Sciatic nerve (tissue), 2 donors: ENCODE measurements around the gene RPS6KC1. TPM values are rescaled to one million over a fixed set of nuclear protein-coding genes. Genes with fewer than 3 reads are reported as not detected.
"Not testable (repeated sequence)": the region's sequence is repeated elsewhere in the genome, so short reads cannot be mapped to it uniquely, and the experiment has no call there.

ENCODE experiments used
- ATAC-seq: fragments of 200-7000 bp; cut with Tn5 transposase; one replicate; pipeline ENCODE4 v1.9.1; 2020; ENCODE audit warnings: mild to moderate bottlenecking, moderate library complexity
- DNase-seq: peaks from one replicate; pipeline ENCODE4 v3.0.0-alpha.2; 2020; ENCODE audit warnings: low spot score
- intact Hi-C: fragments of 100-400 bp; cut with DNase I; formaldehyde crosslinking; loops from one replicate; pipeline ENCODE4 v1.14.2; 2022
- total RNA-seq: library from RNA; stranded (reverse); fragmentation: NEBNext Ultra II Directional; extraction: Animal tissue kit (Norgen Biotek cat#: 25700); gene quantifications from one replicate; pipeline ENCODE4 v1.2.1, GENCODE V29; 2021
- donor health status: DM: no; HTN: no; CAD: no.
- donor health status: DM: no; HTN: no; CAD: no.

Gene RPS6KC1
- total RNA-seq, 1 donor from 2014 or later = 27.4 TPM

- no peak for DNase-seq
- intact Hi-C loops = no loop called here
- ATAC-seq = no peak
Measured at GRCh38 chr1:213194383-213194782, 143.3 kb downstream of the RPS6KC1 start.

- intact Hi-C loops = no loop called here
- DNase-seq (no peak), ATAC-seq (no peak)
Measured at GRCh38 chr1:213194855-213195254, 143.8 kb downstream of the RPS6KC1 start.

DNA sequence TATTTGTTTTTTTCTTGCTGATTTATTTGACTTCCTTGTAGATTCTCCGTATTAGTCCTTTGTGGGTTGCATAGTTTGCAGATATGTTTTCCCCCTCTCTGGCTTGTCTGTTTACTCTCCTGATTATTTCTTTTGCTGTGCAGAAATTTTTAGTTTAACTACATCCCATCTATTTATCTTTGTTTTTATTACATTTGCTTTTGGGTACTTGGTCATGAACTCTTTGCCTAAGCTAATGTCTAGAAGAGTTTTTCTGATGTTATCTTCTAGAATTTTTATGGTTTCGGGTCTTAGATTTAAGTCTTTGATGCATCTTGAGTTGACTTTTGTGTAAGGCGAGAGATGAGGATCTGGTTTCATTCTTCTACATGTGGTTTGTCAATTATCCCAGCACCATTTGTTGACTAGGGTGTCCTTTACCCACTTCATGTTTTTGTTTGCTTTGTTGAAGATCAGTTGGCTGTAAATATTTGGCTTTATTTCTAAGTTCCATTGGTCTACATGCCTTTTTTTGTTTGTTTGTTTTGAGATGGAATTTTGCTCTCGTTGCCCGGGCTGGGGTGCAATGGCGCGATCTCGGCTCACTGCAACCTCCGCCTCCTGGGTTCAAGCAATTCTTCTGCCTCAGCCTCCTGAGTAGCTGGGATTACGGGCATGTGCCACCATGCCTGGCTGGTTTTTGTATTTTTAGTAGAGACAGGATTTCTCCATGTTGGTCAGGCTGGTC, 145.4 kb downstream of the RPS6KC1 start:
- ATAC-seq, DNase-seq, intact Hi-C loops: not testable (repeated sequence)

DNA sequence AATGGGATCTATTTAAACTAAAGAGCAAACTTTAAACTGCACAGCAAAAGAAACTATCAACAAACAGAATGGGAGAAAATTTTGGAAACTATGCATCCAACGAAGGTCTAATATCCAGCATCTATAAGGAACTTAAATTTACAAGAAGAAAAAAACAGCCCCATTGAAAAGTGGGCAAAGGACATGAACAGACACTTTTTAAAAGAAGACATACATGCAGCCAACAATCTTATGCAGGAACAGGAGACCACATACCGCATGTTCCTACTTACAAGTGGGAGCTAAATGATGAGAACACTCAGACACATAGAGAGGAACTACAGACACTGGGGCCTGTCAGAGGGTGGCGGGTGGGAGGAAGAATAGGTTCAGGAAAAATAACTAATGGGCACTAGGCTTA, 149.6 kb downstream of the RPS6KC1 start:
- ATAC-seq (no peak), DNase-seq (no peak)
- intact Hi-C loops = no loop called here

DNA sequence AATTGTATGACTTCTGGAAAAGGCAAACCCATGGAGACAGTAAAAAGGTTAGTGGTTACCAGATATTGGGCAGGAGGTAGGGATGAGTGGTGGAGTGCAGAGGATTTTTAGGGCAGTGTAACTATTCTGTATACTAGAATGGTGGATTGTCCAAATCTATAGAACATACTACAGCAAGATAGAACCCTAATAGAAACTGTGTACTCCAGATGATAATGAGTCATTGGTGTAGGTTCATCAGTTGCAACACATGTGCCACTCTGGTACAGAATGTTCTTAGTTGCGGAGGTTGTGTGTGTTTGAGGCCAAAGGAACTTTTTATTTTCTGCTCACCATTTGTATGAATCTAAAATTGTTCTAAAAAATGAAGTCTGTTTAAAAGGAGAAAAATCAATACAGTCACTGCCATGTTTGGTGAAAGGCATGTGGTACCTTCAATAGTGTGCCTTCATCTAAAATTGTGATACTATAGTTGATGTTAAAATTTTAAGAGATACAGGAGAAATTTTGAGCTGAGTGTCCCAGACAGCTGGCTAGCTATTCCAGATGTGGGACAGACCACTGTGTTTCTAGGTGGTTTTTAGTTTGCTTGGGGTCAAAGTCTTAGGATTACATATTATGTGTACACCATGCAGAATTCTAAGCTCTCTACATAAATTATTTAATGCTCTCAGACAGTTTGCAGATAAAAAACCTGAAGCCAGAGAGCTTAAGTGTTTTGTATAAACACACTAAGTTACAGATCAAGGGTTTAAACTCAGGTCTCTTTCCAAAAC, 150.5 kb downstream of the RPS6KC1 start:
- DNase-seq = no peak
- intact Hi-C loops = no loop called here
- no peak for ATAC-seq

DNA sequence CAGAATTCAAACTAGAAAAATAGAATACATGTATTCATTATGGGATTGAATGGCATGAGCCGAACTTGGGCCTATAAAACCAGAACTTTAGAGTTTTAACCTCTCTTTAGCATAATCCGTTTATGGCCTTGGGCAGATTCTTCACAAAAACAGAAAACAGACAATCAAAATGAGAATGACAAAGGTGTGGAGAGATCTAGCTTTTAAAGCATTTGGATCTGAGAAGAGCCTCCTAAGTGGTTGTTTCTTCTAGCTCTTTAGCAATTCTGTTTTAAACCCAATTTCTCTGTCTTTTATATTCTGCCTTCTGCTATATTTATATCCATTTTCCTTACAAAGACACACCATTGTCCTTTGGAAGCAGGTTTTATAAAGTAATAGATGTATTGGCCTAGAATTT, 160.2 kb downstream of the RPS6KC1 start:
- intact Hi-C loops = no loop called here
- no peak for ATAC-seq
- DNase-seq = no peak

- DNase-seq, ATAC-seq, intact Hi-C loops: not testable (repeated sequence)
Measured at GRCh38 chr1:213219076-213219475, 168.0 kb downstream of the RPS6KC1 start.

GRCh38 chr1:213221209-213221608, 170.2 kb downstream of the RPS6KC1 start:
- intact Hi-C loops = no loop called here
- no peak for DNase-seq
- no peak for ATAC-seq

- ATAC-seq (no peak), DNase-seq (no peak)
- intact Hi-C loops = no loop called here
Measured at GRCh38 chr1:213227458-213227857, 176.4 kb downstream of the RPS6KC1 start.

DNA sequence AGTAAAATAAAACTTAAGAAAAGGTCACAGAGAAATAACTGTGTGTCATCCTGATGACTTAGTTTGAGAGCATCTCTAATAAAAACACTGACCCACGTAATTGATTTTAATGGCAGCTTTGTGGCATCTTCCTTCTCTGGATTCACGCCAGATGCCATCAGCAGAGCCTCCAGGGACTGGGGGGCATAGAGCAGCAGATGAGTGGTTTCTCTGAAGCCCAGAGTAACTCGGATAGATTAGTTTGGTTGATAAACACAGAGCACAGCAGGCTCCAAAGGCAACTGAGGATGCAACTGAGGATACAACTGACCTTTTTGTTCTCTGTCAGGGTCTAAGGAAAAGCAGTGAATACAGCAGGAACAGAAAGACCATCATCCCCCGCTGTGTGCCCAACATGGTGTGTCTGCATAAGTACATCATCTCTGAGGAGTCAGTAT, 180.8 kb downstream of the RPS6KC1 start:
- no peak for ATAC-seq
- intact Hi-C loops = no loop called here

GRCh38 chr1:213242883-213243282, 191.8 kb downstream of the RPS6KC1 start:
- ATAC-seq = no peak
- intact Hi-C loops = no loop called here
- DNase-seq = no peak

More for the DNA sequence above, 180.8 kb downstream of the RPS6KC1 start:
- no peak for DNase-seq

DNA sequence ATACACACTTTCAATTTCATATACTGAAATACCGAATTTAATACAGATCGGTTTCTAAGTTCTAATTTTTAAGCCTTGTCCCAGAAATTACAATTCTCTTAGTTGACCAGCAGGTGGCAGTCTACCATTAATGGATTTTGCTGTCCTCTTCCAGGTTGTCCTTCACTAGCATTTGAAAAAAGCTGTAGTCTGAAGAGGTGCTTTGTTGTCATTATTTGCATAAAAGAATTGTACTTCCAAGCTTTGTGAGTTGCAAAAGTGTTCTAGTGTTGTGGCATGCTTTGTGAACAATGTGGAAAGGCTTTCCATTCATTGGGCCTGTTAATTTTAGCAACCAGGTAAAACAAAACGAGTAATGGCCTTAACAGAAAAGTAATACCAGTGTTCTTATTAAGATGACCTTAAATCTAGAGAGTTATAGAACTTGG, 193.6 kb downstream of the RPS6KC1 start:
- intact Hi-C loops = no loop called here
- DNase-seq (no peak), ATAC-seq (no peak)

DNA sequence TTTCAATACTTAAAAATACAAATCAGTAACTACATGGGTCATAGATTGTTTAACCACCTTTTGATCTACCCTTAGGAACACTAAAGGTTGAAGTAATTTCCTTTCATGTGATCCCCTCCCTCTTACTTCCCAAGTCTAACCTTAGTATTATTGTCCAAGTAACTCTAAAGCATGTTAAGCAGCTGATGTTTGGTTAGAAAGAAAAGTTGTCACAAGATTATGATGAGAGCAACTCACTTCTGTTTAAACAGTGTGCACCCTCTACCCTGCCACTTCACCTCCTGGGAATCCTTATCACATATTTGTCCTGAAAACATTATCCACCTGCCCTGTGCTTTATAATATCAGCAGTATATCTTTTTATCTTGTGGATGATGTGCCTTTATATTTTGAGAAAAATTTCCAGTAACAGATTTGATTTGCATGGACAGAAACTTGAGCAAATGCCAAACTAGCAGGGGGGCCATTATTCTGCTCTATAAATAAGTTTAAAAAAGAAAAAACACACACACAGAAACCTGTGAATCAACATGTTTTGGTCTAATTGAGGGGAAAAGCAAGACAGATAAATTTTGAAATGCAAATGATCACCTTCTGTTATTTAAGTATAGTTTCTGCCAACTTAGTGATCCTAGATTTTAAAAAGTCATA, 194.3 kb downstream of the RPS6KC1 start:
- ATAC-seq (no peak), DNase-seq (no peak)
- intact Hi-C loops = no loop called here

- ATAC-seq = no peak
- intact Hi-C loops = no loop called here
Measured at GRCh38 chr1:213247038-213247437, 196.0 kb downstream of the RPS6KC1 start.

DNA sequence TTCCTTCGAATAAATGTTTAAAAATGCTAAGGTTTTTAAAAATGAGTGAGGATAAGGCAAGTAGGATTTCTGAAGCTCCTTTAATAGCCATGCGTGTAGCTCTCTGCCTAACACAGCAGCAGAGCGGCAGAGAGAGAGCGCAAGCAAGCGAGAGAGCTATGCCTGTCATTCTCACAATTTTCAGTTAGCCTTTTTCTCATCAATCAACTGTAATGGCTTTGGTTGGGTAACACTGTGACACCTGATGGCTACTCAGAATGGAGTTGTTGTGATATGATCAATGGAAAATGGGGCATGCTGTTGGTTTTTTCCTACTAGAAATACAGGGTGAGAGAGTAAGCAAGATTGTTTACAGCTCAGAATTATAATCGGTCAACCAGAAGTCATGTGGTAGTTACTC, 198.4 kb downstream of the RPS6KC1 start:
- intact Hi-C loops = no loop called here
- ATAC-seq (no peak), DNase-seq (no peak)

More at GRCh38 chr1:213247038-213247437, 196.0 kb downstream of the RPS6KC1 start:
- no peak for DNase-seq

- DNase-seq = no peak
- ATAC-seq = no peak
Measured at GRCh38 chr1:213250041-213250440, 199.0 kb downstream of the RPS6KC1 start.

DNA sequence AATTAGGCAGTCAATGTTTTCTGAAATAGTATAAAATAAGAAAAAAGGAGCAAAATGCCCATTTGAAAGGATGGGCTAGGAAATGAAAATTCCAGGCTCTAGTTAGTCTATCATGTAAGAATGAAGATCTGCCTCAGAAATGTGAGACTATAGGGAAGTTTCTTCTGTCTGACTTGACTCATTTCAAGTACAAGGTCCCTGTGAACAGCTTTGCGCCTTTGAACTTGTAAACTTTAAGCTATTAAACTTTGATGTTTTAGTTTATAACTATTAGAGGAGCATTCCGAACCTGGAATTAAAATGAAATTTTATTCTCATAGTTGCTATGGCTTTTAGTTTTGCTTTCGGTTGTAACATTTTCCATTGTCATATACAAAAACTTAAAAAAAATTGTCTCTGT, 199.4 kb downstream of the RPS6KC1 start:
- intact Hi-C loops = no loop called here
- ATAC-seq = no peak

More at GRCh38 chr1:213250041-213250440, 199.0 kb downstream of the RPS6KC1 start:
- intact Hi-C loops = no loop called here

DNA sequence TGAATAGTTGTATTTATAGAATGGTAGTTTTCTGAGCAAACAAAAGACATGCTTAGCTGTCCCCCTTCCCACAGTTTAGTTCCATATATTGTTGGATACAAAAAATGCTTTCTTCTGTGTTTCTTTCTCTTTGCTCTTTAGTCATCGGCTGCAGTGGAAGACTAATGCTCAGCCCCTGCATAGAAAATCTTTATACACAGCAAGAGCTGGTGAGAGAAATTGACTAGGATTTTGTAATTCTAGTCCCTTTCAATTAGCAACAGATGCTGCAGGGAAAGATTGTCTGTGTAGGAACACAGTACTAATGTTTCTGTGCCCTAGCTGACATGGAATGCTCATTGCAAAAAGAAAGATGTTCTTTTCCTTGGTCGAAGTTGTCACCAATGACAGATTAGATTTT, 200.9 kb downstream of the RPS6KC1 start:
- DNase-seq = no peak
- no peak for ATAC-seq
- intact Hi-C loops = no loop called here

More for the DNA sequence above, 199.4 kb downstream of the RPS6KC1 start:
- DNase-seq = no peak

GRCh38 chr1:213256438-213257087, 205.5 kb downstream of the RPS6KC1 start:
- intact Hi-C loops = no loop called here
- ATAC-seq (no peak), DNase-seq (no peak)
